KMS-11 (cell line): ENCODE results near the gene FAM81A.

Experiments
- H2AFZ ChIP-seq: fragments of 200-600 bp; sonication (generic); 2 replicates; pipeline ENCODE4 v1.6.1; 2016; ENCODE audit warnings: antibody characterized with exemption, mixed run types, low read depth
- H3K27ac ChIP-seq: fragments of 200-600 bp; sonication (generic); 2 replicates; pipeline ENCODE4 v1.6.1; 2016; ENCODE audit warnings: mild to moderate bottlenecking, mixed run types
- H3K27me3 ChIP-seq: fragments of 200-600 bp; sonication (generic); 2 replicates; pipeline ENCODE4 v1.6.1; 2017; ENCODE audit warnings: mild to moderate bottlenecking, low read depth, mixed run types, moderate library complexity; ENCODE audit not compliant: insufficient read depth
- H3K36me3 ChIP-seq: fragments of 200-600 bp; sonication (generic); 2 replicates; pipeline ENCODE4 v1.6.1; 2017; ENCODE audit warnings: mild to moderate bottlenecking, mixed run types; ENCODE audit not compliant: insufficient read depth
- H3K4me1 ChIP-seq: fragments of 200-600 bp; sonication (generic); 2 replicates; pipeline ENCODE4 v1.6.1; 2016; ENCODE audit warnings: mild to moderate bottlenecking, low read depth, mixed run types; ENCODE audit not compliant: poor library complexity, severe bottlenecking
- H3K4me2 ChIP-seq: fragments of 200-600 bp; sonication (generic); 2 replicates; pipeline ENCODE4 v1.7.0; 2016; ENCODE audit warnings: mild to moderate bottlenecking, mixed run types
- H3K4me3 ChIP-seq: fragments of 200-600 bp; sonication (generic); IDR thresholded peaks from 2 replicates; pipeline ENCODE4 v1.6.1; 2017; ENCODE audit warnings: low read depth, low read length, mixed read lengths; ENCODE audit not compliant: insufficient read depth
- H3K79me2 ChIP-seq: fragments of 200-600 bp; sonication (generic); 2 replicates; pipeline ENCODE4 v1.6.1; 2016; ENCODE audit warnings: low read depth, mixed run types; ENCODE audit not compliant: insufficient read depth
- H3K9ac ChIP-seq: fragments of 200-600 bp; sonication (generic); 2 replicates; pipeline ENCODE4 v1.6.1; 2016; ENCODE audit warnings: mild to moderate bottlenecking, mixed run types
- H4K20me1 ChIP-seq: fragments of 200-600 bp; sonication (generic); 2 replicates; pipeline ENCODE4 v1.6.1; 2016; ENCODE audit warnings: mild to moderate bottlenecking, mixed run types; ENCODE audit not compliant: insufficient read depth
- CTCF ChIP-seq: fragments of 200-600 bp; sonication (generic); conservative IDR thresholded peaks from 2 replicates; pipeline ENCODE4 v1.6.1; 2017; ENCODE audit warnings: low read depth, mild to moderate bottlenecking, antibody characterized with exemption, low read length, moderate library complexity, mixed read lengths

Gene FAM81A

DNA sequence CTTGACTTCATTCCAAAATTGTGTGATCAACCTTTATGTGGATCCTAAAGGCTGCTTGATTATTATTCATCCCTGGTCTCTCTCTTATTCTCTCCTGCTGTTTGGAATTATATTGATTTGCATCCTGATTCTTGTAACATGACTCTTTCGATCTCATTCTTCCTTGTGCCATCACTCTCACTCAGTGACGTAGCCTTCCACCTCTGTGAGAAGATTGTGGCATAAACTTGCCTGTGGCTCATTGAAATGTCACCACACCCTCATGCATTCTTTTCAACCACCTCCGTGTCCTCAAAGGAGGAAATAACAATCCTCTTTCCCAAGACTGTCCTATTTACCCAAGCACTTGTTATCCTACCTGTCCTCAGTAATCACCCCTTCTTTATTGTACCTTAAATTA, 132.3 kb downstream of the FAM81A start:
- Histone ChIP-seq H3K27me3 (no peaks in the 10 kb centered on the region), H4K20me1 (no peaks in the 10 kb centered on the region), H3K4me3 (no peak overlapping the region), H3K27ac (no peak overlapping the region), H2AFZ (no peak overlapping the region), H3K79me2 (no peaks in the 10 kb centered on the region), H3K9ac (no peak overlapping the region), H3K36me3 (no peaks in the 10 kb centered on the region), H3K4me1 (no peaks in the 10 kb centered on the region), H3K4me2 (no peak overlapping the region)
- TF ChIP-seq CTCF, result no peak

GRCh38 chr15:59571606-59572005, 133.6 kb downstream of the FAM81A start:
- no peaks in the 10 kb centered on the region for H3K4me1 ChIP-seq
- no peak overlapping the region for H3K27ac ChIP-seq
- no peaks in the 10 kb centered on the region for H3K27me3 ChIP-seq
- no peaks in the 10 kb centered on the region for H3K79me2 ChIP-seq
- no peak overlapping the region for H3K9ac ChIP-seq
- no peaks in the 10 kb centered on the region for H3K36me3 ChIP-seq
- H2AFZ ChIP-seq, result no peak overlapping the region
- no peak for TF ChIP-seq CTCF
- no peak overlapping the region for H3K4me2 ChIP-seq
- no peak overlapping the region for H3K4me3 ChIP-seq
- H4K20me1 ChIP-seq, result no peaks in the 10 kb centered on the region
